Coronary artery (tissue), 2 donors: Measurements from ENCODE around the gene PCNT.

Source experiments
- DNase-seq: peaks from one replicate; pipeline ENCODE4 v3.0.0-alpha.2; 2017; ENCODE audit warnings: low spot score
- H3K27ac ChIP-seq, 2 donors: fragments of 200-600 bp; sonication (generic); one replicate each; pipeline ENCODE4 v1.5.1; 2016 to 2019
- H3K4me3 ChIP-seq: fragments of 200-600 bp; sonication (generic); 2 replicates; pipeline ENCODE4 v1.5.1; 2016; ENCODE audit warnings: mild to moderate bottlenecking, moderate library complexity
- CTCF ChIP-seq: fragments of 200-600 bp; sonication (generic); IDR thresholded peaks from one replicate; pipeline ENCODE4 v1.5.1; 2019; ENCODE audit warnings: antibody characterized with exemption

Gene PCNT

DNA sequence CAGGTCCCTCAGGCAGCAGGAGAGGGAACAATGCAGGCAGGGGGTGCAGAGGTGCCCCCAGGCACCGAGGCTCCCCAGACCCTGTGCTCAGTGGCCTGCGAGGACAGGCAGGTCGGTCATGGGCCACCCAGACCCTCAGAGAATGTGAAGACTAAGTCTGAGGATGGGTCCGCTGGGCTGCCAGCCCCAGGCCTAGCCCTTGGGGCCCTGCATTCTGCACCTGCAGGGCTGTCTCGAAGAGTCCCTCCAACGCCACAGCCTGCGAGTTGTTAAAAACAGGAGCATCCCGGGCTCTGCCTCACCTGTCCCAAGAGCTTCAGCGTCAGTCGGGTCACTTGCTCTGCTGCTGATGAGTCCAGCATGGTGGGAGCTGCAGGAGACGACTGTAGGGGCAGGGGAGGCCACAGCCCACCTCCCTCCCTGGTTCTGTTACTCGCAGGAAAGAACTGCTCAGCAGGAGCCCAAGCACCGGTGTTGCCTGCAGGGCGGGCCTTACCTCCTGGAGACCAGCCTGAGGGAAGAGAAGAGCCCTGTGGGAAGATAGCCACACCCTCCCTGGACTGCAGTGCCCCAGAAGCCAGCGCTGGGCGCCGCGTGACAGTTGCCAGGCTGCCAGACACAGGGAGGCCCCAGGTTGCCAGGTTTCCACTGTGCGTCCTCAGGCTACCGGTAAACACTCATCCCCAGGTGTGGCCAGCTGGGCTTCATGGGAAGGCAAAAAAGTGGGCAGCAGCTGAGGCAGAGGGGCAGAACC is 6.1 kb upstream of the PCNT start:
- no peak for DNase-seq
- Histone ChIP-seq H3K27ac (no peak overlapping the region), H3K4me3 (no peak overlapping the region)
- TF ChIP-seq CTCF = no peak

- no peak for DNase-seq
- H3K4me3 ChIP-seq = no peak overlapping the region
- no peak for TF ChIP-seq CTCF
- H3K27ac ChIP-seq = no peak overlapping the region
These were observed 5.5 kb upstream of the PCNT start for GRCh38 chr21:46318464-46318845.

- H3K4me3 ChIP-seq = no peak overlapping the region
- no peak for TF ChIP-seq CTCF
- H3K27ac ChIP-seq = no peak overlapping the region
- DNase-seq = no peak
These were observed 4.8 kb upstream of the PCNT start for GRCh38 chr21:46319186-46319585.

DNA sequence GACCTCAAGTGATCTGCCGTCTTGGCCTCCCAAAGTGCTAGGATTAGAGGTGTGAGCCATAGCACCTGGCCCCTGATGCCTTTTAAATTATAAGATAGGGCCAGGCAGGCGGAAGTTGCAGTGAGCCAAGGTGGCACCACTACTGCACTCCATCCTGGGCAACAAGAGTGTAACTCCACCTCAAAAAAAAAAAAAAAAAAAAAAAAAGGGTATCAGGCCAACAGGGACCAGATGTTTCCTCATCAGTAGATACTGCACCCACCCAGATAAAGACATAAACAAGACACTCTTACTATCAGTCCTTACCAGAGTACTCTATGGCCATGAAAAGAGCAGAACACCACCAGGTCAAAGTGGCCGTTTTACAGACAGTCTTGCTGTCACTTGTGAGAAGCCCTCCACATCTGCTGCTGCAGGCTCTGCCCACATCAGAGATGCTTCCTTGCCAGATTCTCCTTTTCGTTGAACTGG is 3.6 kb upstream of the PCNT start:
- no peak for TF ChIP-seq CTCF
- Histone ChIP-seq H3K27ac (no peak overlapping the region), H3K4me3 (no peak overlapping the region)
- DNase-seq = no peak

GRCh38 chr21:46322351-46323226 is 1.4 kb upstream of the PCNT start:
- Histone ChIP-seq H3K4me3 (peak overlapping the region; percentile 85), H3K27ac (no peak overlapping the region)
- no peak for TF ChIP-seq CTCF
- DNase-seq = no peak

- Histone ChIP-seq H3K4me3 (peak overlapping the region; percentile 85), H3K27ac (peak overlapping the region; percentile 15 to 91)
- no peak for TF ChIP-seq CTCF
- no peak for DNase-seq
These were observed 688 bp upstream of the PCNT start for GRCh38 chr21:46323227-46323709.
